GM12878 (cell line): ENCODE data around the gene CEACAM6. TPM values are rescaled to one million over a fixed set of nuclear protein-coding genes. Genes with fewer than 3 reads are reported as not detected.

Experiments
- ATAC-seq: fragments of 200-7000 bp; cut with Tn5 transposase; 3 replicates; pipeline ENCODE4 v1.9.1; 2020; ENCODE audit warnings: mild to moderate bottlenecking, moderate library complexity
- BruUV-seq: library from RNA; stranded (reverse); fragments of 400-500 nt; replicated peaks from 2 replicates; lab custom pipeline; 2021; lab: Mats Ljungman, UMichigan
- CTCF ChIA-PET: fragments of 300-600 bp; sonication (Branson Sonifier 250); formaldehyde crosslinking; extraction: SDS; loops from one replicate; lab custom pipeline; 2021; ENCODE audit warnings: inconsistent platforms; lab: Yijun Ruan, JAX
- POLR2A ChIA-PET: fragments of 350-600 bp; formaldehyde crosslinking; extraction: SDS; loops from one replicate; lab custom pipeline; 2021; ENCODE audit warnings: inconsistent platforms; lab: Charles Lee
- RAD21 ChIA-PET: fragments of 300-600 bp; sonication (Branson Sonifier 250); formaldehyde crosslinking; loops from one replicate; lab custom pipeline; 2023; ENCODE audit warnings: antibody characterized with exemption; ENCODE audit not compliant: unreplicated experiment; lab: Charles Lee
- SMC1A ChIA-PET: fragments of 300-600 bp; sonication (Branson Sonifier 250); formaldehyde crosslinking; loops from one replicate; lab custom pipeline; 2023; ENCODE audit not compliant: unreplicated experiment, uncharacterized antibody; lab: Charles Lee
- DNase-seq: peaks from one replicate; pipeline ENCODE4 v3.0.0-alpha.2; 2011; ENCODE audit warnings: low read depth, low spot score
- FAIRE-seq: peaks from 3 replicates; lab custom pipeline; 2011; peaks lifted over from hg19 to GRCh38; lab: Jason Lieb, UNC
- H2AFZ ChIP-seq: 2 replicates; pipeline ENCODE4 v1.6.0; 2011; ENCODE audit warnings: low read depth, low read length, control low read depth; ENCODE audit not compliant: control insufficient read depth
- H3K27ac ChIP-seq: 2 replicates; pipeline ENCODE4 v1.5.1; 2011; ENCODE audit warnings: control low read depth; ENCODE audit not compliant: control insufficient read depth, insufficient read depth
- H3K27me3 ChIP-seq, 2 experiments: replicated peaks in 1 of 2; 2 replicates each; pipeline versions ENCODE4 v1.6.0 to v1.6.1; 2011; ENCODE audit warnings: low read length in 1 of 2; ENCODE audit not compliant: control insufficient read depth in 2 of 2, insufficient read depth in 2 of 2
- H3K36me3 ChIP-seq, 2 experiments: 2 replicates each; pipeline ENCODE4 v1.5.1; 2011; ENCODE audit warnings: low read length in 1 of 2; ENCODE audit not compliant: control insufficient read depth in 2 of 2, insufficient read depth in 2 of 2
- H3K4me1 ChIP-seq: 2 replicates; pipeline ENCODE4 v1.6.1; 2011; ENCODE audit warnings: mild to moderate bottlenecking, low read length, moderate library complexity, mixed read lengths; ENCODE audit not compliant: control insufficient read depth, insufficient read depth
- H3K4me2 ChIP-seq: 2 replicates; pipeline ENCODE4 v1.6.0; 2011; ENCODE audit warnings: control low read depth; ENCODE audit not compliant: control insufficient read depth, insufficient read depth
- H3K4me3 ChIP-seq: fragments of 200-600 bp; sonication (generic); 2 replicates; pipeline ENCODE4 v1.5.1; 2016
- H3K79me2 ChIP-seq: 2 replicates; pipeline ENCODE4 v1.6.0; 2011; ENCODE audit warnings: low read length; ENCODE audit not compliant: control insufficient read depth, insufficient read depth
- H3K9ac ChIP-seq: 2 replicates; pipeline ENCODE4 v1.8.0; 2011; ENCODE audit warnings: low read length, control low read depth, mixed read lengths; ENCODE audit not compliant: control insufficient read depth, insufficient read depth
- H3K9me3 ChIP-seq: replicated peaks from 3 replicates; pipeline ENCODE4 v1.5.1; 2011; ENCODE audit warnings: mild to moderate bottlenecking, low read length; ENCODE audit not compliant: control insufficient read depth, insufficient read depth
- H4K20me1 ChIP-seq: 2 replicates; pipeline ENCODE4 v1.6.0; 2011; ENCODE audit not compliant: control insufficient read depth, insufficient read depth
- CBFB ChIP-seq: IDR thresholded peaks from 2 replicates; pipeline ENCODE4 v1.6.1; 2016; ENCODE audit warnings: antibody characterized with exemption, low read depth
- CHD2 ChIP-seq: IDR thresholded peaks from 2 replicates; pipeline ENCODE4 v1.6.1; 2011; ENCODE audit warnings: low read depth, low read length, improper control_type of control experiment, borderline replicate concordance
- E2F4 ChIP-seq: IDR thresholded peaks from 2 replicates; pipeline ENCODE4 v1.6.1; 2012; ENCODE audit warnings: low read depth, low read length, improper control_type of control experiment
- FOS ChIP-seq: IDR thresholded peaks from 3 replicates; pipeline ENCODE4 v1.6.1; 2011; ENCODE audit warnings: borderline replicate concordance; ENCODE audit not compliant: insufficient read length; ENCODE audit errors: extremely low read depth
- LARP7 ChIP-seq: fragments of 450-650 bp; IDR thresholded peaks from 2 replicates; pipeline ENCODE4 v1.6.1; 2017; ENCODE audit warnings: mild to moderate bottlenecking
- MYB ChIP-seq: fragments of 150-350 bp; IDR thresholded peaks from 2 replicates; pipeline ENCODE4 v1.6.1; 2014; ENCODE audit warnings: mild to moderate bottlenecking, low read depth, low read length, borderline replicate concordance
- NFYB ChIP-seq: IDR thresholded peaks from 2 replicates; pipeline ENCODE4 v1.6.1; 2011; ENCODE audit warnings: low read depth, mild to moderate bottlenecking, low read length, improper control_type of control experiment, moderate library complexity; ENCODE audit not compliant: insufficient read depth
- PML ChIP-seq: IDR thresholded peaks from 2 replicates; pipeline ENCODE4 v1.6.1; 2012; ENCODE audit warnings: low read length, inconsistent platforms
- RUNX3 ChIP-seq: IDR thresholded peaks from 2 replicates; pipeline ENCODE4 v1.6.1; 2012; ENCODE audit warnings: low read length, inconsistent platforms
- SREBF2 ChIP-seq: IDR thresholded peaks from 2 replicates; pipeline ENCODE4 v1.6.1; 2012; ENCODE audit warnings: mild to moderate bottlenecking, low read length
- TARDBP ChIP-seq: IDR thresholded peaks from 2 replicates; pipeline ENCODE4 v1.6.1; 2016; ENCODE audit warnings: borderline replicate concordance
- WGBS: methylation state at CpG from one replicate; pipeline ENCODE4 v1.1.6; 2016; ENCODE audit warnings: low lambda C conversion rate; ENCODE audit not compliant: insufficient replicate concordance, insufficient coverage; ENCODE audit errors: missing lambda C conversion rate; 5-methylcytosine and 5-hydroxymethylcytosine counted together
- in situ Hi-C: fragments of 300-500 bp; cut with MboI; formaldehyde crosslinking; loops from 9 replicates; pipeline ENCODE4 v1.14.3; 2018; ENCODE audit warnings: mixed read lengths
- intact Hi-C: fragments of 100-400 bp; cut with micrococcal nuclease; formaldehyde crosslinking; loops from one replicate; pipeline ENCODE4 v1.14.2; 2022; ENCODE audit not compliant: unreplicated experiment
- polyA plus RNA-seq, 11 experiments: library from polyadenylated mRNA; depleted of rRNA in 4 of 11; unstranded in 6 of 11; stranded (reverse) in 5 of 11; fragments of >200 nt; fragmentation: Nextera tagmentation in 4 of 11; fragmentation: Illumina TruSeq in 1 of 11; extraction: Ambion mirVana in 4 of 11; extraction: Trizol in 1 of 11; gene quantifications; 1 replicate in 1 of 11; 2 replicates in 10 of 11; pipeline versions ENCODE4 v1.2.1 to v1.2.3, GENCODE V29; 2011 to 2016; ENCODE audit warnings: inconsistent platforms in 2 of 11, missing spikeins in 2 of 11, low read depth in 1 of 11
- total RNA-seq, 4 experiments: library from RNA; depleted of rRNA in 3 of 4; stranded (reverse); fragments of >200 nt in 3 of 4; fragmentation: Illumina TruSeq in 1 of 4; extraction: Trizol in 1 of 4; gene quantifications; 2 replicates each; pipeline versions ENCODE4 v1.2.1 to v1.2.3, GENCODE V29; 2013 to 2021

Gene CEACAM6
- total and polyA plus RNA-seq, 10 of the 15 experiments (the other 5 are each of a cell fraction or from before 2014, with no cell fraction given), result 0.26 TPM; not detected in 9

GRCh38 chr19:41734585-41734984, 20.7 kb upstream of the CEACAM6 start:
- no peak overlapping the region for H3K9ac ChIP-seq
- H4K20me1 ChIP-seq, result no peaks in the 10 kb centered on the region
- POLR2A ChIA-PET, result no interaction called here
- H3K4me2 ChIP-seq, result no peak overlapping the region
- DNase-seq (no peak), ATAC-seq (no peak), FAIRE-seq (no peak)
- RAD21 ChIA-PET, result no interaction called here
- no peaks in the 10 kb centered on the region for H3K36me3 ChIP-seq
- in situ Hi-C loops (no loop called here), intact Hi-C loops (no loop called here)
- SMC1A ChIA-PET, result no interaction called here
- H3K9me3 ChIP-seq, result no peaks in the 10 kb centered on the region
- 0% methylated on average over 3 of the region's 3 CpGs for WGBS
- no peak overlapping the region for H2AFZ ChIP-seq
- CTCF ChIA-PET, result interaction anchor here (1.4 kb wide), 1 partner anchor 93 kb away, joined by 3 read pairs; no protein-coding TSS in a partner anchor
- no peak for TF ChIP-seq TARDBP
- no peak for TF ChIP-seq RUNX3
- TF ChIP-seq CHD2, result no peak
- TF ChIP-seq NFYB, result no peak
- TF ChIP-seq LARP7, result no peak
- TF ChIP-seq FOS, result no peak
- no peak for TF ChIP-seq MYB
- no peak for TF ChIP-seq E2F4
- no peak for TF ChIP-seq SREBF2
- no peak for TF ChIP-seq PML
- TF ChIP-seq CBFB, result no peak
- BruUV-seq, result no TSS peak
- H3K27ac ChIP-seq, result no peak overlapping the region
- H3K4me1 ChIP-seq, result no peaks in the 10 kb centered on the region
- no peak overlapping the region for H3K4me3 ChIP-seq
- H3K27me3 ChIP-seq, result no peaks in the 10 kb centered on the region; a peak in 2 of 4 replicates
- no peaks in the 10 kb centered on the region for H3K79me2 ChIP-seq
